GM15510 (cell line): ENCODE results near the gene MRPS18A.

Experiments
- POLR2A ChIP-seq: IDR thresholded peaks from 3 replicates; pipeline ENCODE4 v1.6.1; 2011; ENCODE audit warnings: borderline replicate concordance; ENCODE audit not compliant: insufficient read length; ENCODE audit errors: extremely low read depth

MRPS18A gene

DNA sequence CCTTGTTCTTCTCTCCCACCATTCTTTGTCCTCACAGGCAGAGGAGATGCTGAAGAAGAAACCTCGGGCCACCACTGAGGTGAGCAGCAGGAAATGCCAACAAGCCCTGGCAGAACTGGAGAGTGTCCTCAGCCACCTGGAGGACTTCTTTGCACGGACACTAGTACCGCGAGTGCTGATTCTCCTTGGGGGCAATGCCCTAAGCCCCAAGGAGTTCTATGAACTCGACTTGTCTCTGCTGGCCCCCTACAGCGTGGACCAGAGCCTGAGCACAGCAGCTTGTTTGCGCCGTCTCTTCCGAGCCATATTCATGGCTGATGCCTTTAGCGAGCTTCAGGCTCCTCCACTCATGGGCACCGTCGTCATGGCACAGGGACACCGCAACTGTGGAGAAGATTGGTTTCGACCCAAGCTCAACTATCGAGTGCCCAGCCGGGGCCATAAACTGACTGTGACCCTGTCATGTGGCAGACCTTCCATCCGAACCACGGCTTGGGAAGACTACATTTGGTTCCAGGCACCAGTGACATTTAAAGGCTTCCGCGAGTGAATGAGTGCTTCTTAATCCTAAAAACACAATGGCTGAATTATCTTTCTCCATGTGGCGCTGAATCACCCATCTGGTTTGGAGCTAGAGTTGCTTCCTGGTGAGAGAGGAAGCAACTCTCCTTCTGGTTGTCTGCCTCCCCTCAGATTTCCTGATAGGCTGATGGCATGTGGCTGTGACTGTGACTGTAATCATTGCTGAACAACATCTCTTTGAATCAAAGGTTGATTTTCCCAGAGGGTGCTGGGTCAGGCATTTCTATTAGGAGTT, 47.4 kb downstream of the MRPS18A start:
- TF ChIP-seq POLR2A: no peak

DNA sequence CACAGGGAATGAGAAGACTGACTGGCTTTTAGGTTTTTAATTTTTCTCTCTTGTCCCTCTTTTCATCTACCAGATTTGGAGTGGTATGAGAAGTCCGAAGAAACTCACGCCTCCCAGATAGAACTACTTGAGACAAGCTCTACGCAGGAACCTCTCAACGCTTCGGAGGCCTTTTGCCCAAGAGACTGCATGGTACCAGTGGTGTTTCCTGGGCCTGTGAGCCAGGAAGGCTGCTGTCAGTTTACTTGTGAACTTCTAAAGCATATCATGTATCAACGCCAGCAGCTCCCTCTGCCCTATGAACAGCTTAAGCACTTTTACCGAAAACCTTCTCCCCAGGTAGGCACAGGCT, 51.3 kb downstream of the MRPS18A start:
- no peak for TF ChIP-seq POLR2A

DNA sequence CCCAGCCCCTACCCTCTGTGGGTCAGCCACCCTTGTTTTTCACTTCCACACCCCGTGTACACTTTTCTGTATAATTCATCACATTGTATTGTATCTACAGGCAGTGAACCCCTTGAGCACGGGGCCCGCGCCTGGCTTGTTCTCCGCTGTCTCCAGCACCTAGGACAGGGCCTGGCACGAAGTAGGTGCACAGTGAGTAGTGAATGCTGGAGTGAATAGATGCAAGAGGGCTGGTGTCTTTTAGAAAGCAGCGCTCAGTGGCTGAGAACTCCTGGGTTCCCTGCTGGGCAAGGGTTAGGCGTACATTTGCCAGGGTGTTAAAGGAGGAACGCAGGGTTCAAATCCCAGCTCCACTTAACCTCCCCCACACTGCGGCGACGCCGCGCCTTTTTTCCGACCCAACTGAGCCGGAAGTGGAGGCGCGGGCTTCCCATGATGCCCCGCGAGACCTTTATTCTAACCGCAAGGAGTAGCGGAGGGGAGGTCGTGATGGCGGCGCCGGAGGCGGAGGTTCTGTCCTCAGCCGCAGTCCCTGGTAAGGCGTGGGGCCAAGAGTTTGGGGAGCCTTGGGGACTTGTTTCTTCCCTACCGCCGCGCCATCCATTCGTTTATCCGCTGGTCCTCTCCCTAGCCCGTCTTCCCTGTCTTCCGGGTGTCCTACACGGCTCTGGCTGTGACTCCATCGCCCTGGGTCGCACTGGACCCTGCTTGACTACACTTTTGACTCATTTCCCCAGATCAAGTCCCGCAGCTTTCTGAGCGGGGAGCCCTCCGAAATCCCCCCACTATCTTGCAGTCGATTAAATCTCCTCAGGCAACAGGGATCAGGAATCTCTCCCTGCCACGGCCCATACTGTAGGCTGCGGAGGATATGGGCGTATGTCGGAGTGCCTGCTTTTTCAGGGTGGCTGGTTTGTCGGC, 51.9 kb downstream of the MRPS18A start, which contains the start of gene MAD2L1BP:
Gene MAD2L1BP, plus strand, starts transcription at position 454 of the 921 bp plus-strand sequence. Its CDS starts 36 bp downstream, at position 490.
- peak; percentile 92 for TF ChIP-seq POLR2A

DNA sequence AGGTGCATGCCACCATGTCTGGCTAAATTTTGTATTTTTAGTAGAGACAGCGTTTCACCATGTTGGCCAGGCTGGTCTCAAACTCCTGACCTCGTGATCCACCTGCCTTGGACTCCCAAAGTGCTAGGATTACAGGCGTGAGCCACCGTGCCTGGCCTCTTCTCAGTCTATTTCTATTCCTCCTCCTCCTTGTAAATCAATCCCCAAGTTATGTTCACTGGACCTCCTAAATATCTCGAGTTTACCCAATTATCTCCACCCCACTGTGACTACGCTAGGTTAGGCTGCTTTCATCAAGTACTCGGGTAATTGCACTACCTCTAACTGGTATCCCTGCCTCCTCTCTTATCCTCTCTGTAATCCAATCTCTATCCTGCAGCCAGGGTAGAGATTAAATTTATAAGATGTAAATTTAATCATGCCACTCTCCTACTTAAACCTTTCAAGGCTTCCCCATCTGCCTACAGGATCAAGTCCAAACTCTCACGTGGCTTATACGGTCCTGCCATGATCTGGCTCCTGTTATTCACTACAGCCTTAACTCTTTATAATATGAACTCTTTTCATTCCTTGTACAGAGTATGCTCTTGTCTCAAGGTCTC, 52.8 kb downstream of the MRPS18A start:
- no peak for TF ChIP-seq POLR2A

DNA sequence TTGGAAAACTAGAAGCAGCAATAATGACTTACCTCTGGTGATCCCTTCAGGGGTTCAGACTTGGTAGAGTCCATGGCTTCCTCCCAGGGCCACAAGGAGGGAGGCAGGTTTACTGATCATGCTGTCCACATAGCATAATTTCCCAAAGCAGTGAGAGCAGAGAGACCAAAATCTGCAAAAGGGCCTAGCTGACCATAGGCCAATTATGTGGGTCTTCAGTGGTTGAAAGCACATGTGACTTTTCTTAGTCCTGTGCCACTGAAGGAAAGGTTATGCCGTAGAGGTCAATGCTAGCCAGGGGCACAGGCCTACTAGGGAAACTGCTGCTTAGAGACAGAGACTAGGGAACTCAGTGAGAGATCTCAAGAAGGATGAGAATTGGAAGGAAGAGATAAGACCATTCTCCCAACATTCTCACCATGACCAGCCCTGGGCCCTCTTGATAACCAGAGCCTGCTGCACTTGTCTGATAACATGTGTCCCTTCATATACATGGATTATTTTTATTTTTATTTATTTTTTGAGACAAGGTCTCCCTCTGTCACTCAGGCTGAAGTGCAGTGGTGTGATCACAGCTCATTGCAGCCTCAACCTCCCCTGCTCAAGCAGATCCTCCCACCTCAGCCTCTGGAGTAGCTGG, 56.5 kb downstream of the MRPS18A start:
- TF ChIP-seq POLR2A: no peak

DNA sequence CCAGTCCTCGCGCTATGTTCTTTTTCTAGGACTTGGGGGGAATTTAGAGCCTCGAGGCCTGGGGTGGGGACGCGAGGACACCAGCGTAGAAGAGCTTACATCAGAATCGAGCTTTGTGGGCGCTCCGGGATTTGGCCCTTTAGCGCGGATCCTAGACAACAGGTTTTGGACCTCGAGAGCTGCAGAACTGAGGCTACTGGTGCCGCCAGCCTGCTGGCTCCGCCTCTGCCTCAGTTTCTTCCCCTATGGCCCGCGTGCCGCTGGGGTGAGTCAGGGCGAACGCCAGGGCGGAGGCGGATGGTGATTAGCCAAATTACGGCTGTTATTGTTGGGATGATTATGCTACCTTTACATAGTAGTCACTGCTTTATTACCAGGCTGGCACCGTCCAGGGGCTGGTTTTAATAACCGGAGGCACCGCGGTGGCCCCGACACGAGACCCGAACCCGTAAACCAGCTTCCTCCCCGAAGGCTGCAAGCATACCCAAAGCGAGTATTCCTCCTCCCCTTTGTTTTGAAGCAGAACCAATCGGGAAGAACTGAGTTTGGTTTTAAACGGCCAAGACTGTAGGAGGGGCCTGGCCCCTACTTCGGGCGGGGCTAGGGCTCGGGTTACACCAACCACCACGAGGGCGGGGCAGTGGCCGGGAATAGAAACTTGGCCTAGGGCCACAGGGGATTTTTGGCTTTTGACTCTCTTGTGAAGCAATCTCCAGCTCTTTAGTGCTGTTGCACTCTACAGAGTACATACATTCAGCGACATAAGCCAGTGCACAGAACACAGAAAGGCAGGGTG, 57.9 kb downstream of the MRPS18A start:
- peak; percentile 59 for TF ChIP-seq POLR2A

DNA sequence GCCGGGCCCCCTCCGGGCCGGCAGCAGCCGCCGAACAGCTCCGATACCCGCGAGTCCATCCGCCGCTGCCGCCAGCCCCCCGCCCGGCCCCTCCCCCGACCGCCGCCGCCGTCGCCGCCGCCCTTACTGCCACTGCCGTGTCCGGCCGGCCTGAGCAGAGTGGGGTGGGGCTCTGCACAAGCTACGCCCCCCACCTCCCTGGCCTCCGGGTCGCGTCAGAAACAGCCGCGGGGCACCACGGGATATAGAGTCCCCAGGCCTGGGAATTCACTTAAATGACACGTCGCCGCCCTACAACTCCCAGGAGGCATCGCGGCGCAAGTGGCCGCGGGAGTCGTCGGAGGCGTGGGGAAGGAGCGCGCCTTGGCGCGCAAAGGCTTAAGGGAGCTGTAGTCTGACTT, 58.5 kb downstream of the MRPS18A start, which contains the start of gene GTPBP2:
Gene GTPBP2, minus strand, starts transcription at position 161 of the 401 bp plus-strand sequence. Its CDS starts 102 bp downstream, at position 59.
- peak; percentile 65 for TF ChIP-seq POLR2A

DNA sequence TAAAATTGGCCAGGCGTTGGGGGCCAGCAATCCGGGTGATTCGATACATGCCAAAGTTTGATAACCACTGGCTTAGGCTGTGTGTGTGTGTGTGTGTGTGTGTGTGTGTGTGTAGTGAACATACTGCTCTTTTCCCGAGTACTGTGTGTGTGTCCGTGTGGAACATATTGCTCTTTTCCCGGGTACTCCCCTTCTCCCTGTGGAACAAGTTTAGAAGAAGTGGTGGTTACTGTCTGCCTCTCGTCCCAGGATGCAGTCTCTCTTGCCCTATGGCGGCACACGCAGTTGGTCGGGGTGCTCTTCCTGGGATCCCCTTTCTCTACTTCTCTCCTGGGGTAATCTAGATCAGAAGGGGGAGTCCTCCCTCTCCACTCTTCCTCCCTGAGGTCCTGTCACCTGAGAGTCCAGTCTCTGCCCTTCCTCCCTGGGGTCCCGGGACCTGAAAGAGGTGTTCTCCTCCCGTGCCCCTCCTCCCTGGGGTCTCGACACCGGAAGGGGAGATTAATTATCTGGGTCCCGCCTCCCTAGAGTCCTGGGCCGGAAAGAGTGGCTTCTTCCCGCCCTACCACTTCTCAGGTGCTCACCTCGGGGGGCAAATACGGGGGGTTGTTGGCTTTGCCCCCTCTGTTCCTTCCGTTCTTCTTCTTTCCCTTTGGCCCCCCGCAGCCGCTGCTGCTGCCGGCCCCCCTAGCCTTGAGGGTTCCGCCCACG, 59.0 kb downstream of the MRPS18A start:
- TF ChIP-seq POLR2A: no peak

DNA sequence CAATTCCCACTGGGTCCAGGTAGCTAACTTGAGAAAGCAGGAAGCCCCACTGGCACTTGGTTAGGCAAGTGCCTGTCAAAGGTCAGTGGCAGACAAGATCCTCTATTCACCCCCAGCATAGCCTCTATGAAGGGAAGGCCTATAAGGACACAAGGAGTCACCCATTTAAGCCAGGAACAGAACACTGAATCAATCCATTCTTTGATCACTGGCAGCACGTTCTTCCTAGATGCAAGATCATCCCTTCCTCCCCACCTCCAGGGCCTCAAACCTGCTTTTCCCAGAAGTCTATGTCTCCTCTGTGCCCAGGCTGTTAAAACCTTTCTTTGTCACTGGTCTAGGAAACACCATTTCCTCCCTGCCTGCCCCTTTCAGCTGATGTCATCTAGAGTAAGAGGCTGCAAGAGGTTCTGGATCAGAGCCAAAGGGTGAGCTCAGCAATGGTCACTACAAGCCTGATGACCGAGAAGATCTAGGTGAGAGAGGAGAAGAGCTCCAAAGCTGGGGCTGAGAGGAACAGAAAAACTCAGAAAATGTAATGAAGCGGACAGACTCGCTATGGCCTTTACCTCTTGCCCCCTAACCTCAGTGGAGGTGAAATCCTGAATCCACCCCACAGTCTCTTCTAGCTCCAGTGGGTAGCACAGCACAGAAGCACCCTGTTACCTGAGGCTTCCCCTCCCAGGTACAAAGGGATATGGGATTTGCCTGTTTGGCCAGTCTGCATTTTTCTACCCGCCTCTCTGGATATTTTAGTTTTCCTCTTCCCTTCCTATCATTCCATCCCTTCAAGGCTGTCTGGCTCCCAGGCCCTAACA, 60.4 kb downstream of the MRPS18A start:
- TF ChIP-seq POLR2A: no peak

DNA sequence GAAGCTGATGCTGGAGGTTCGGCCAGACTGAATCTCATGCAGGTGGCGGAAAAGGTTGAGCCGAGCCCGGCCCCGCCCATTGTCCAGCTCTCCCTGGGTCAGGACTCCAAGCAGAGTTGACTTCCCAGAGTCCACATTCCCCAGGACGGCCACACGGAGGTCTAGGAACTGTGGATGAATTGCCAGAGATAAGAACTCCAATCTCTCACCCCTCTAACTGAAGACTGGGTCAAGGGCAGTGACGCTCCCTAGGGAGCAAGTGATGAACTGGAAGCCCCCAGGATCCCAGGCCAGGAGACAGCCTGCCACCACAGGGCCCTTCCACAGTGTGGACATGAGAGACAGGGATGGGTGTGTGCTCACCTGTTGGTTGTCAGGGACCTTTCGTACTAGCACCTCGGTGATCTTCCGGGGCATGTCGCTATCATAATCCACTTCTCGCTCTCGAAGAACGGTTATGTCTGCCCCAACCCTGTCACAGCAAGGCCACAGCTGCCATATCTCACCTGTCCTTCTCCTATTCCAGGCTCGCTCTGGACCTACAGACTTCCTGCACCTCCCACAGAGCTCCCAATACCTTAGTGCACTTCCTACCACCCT, 62.1 kb downstream of the MRPS18A start:
- TF ChIP-seq POLR2A: no peak

DNA sequence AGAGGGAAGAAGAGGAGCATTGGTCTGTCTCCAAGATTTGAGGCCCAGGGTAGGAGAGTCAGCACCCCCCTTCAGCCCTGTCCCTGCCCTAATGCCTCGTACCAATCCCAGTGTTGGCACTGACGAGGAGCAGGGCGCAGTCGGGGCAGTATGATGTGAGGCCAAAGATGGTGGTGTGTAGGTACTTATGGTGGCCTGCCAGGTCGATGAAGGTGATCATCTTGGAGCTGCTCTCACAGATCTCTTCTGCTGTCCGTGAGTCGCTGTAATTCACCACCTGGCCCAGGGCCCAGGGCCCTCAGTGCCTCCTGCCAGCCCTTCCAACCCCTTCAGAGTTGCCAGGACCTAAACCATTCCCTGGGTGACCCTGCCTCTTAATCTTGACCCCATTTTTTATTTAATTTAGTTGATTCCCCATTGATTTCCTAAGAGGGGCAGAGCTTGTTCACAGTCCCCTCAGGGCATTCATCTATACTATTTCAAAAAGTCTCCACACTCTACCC, 62.8 kb downstream of the MRPS18A start:
- peak; percentile 5 for TF ChIP-seq POLR2A
